ENCODE measurements around the gene DGKH.
A peak's percentile ranks its signal among the peaks of the same experiment; 100 is the strongest.

DGKH gene

DNA sequence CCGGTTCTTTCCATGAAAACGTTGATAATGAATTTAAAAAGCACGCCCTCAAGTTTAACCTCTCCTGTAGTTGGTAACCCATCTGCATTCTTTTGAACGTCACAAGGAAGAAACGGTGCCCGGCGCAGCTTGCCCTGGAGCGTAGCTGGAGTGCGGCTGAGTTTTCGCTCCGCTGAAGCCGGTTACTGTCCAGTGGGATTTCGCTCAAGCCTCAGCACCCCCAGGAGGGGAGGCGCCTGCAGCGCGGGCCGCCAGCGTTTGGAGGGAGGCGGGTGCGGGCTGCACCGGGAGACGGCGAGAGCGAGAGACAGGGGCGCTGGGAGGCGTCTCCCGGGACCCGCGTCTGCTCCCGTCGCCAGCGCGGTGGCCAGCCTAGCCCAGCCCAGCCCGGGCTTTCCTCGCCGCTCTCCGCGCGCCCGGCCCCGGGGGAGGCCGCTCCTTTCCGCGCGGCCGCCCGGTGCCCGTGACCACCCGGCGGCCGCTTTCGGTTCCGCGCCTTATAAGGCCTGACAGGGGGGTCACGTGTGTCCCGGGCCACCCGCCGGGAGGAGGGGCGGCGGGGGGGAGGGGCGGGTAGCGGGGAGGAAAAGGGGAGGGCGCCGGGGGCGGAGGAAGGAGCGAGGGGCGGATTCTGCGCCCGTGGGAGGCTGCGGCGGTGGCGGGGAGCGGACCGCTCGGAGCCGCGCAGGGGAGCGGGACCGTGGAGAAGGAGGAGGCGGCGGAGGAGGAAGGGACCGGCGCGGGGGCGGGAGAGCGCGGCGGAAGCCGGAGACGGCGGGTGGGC, 8.3 kb upstream of the DGKH start:
- H3K4me3 ChIP-seq (replicated peaks; ENCODE audit: low read depth, low read length) = peak overlapping the region; percentile 81
- TF ChIP-seq, protein P1, sequence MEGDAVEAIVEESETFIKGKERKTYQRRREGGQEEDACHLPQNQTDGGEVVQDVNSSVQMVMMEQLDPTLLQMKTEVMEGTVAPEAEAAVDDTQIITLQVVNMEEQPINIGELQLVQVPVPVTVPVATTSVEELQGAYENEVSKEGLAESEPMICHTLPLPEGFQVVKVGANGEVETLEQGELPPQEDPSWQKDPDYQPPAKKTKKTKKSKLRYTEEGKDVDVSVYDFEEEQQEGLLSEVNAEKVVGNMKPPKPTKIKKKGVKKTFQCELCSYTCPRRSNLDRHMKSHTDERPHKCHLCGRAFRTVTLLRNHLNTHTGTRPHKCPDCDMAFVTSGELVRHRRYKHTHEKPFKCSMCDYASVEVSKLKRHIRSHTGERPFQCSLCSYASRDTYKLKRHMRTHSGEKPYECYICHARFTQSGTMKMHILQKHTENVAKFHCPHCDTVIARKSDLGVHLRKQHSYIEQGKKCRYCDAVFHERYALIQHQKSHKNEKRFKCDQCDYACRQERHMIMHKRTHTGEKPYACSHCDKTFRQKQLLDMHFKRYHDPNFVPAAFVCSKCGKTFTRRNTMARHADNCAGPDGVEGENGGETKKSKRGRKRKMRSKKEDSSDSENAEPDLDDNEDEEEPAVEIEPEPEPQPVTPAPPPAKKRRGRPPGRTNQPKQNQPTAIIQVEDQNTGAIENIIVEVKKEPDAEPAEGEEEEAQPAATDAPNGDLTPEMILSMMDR (IDR thresholded peaks at IDR 0.05; ENCODE audit: low read length, missing control alignments) = no peak
- DNase-seq (ENCODE audit: low read depth) = peak; percentile 89

DNA sequence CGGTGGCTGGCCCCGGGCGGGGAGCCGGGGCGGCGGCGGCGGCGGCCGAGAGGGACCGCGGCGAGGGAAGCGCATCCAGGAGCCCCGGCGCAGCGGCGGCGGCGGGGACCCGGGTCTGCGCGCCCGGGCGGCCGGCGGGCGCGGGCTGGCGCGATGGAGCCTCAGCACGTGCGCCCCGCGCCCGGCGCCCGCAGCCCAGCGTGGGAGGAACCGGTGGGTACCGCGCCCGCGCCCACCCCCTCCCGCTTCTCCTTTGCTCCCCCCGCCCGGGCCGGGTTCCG, 7.8 kb upstream of the DGKH start:
- no peak for DNase-seq (ENCODE audit: low read depth)
- TF ChIP-seq, protein P1 (IDR thresholded peaks at IDR 0.05; ENCODE audit: low read length, missing control alignments) = no peak
- peak overlapping the region; percentile 81 for H3K4me3 ChIP-seq (replicated peaks; ENCODE audit: low read depth, low read length)

DNA sequence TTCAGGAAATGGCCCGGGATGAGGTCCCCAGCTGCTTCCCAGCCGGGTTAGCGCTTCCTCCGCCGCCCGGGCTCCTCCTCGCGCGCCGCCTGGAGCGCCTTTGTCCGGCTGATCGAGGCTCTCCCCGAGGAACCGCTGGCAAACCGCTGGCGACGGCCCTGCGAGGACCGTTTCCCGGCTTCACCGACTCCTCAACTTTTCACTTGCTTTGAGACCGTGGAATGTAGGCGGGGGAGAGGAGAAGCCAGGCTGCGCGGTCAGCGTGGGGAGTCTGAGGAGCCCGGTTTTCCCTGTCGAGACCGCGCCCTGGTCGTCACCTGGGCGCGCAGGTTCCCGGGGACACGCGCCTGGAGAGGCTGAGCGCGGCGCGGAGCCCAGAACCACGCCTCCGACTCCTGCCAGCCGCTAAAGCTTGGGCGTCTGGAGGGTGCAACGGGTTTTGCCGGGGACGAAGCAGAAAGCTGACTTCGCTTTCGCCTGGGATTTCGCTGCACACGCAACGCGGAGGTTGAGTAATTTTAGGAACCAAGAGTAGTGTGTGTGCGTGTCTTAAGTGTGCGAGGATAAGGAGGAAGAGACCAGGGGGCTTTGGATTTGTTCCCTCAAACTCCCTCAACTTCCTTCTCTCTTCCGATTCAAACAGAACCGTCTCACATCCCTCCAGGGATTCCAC, 7.3 kb upstream of the DGKH start:
- H3K4me3 ChIP-seq (replicated peaks; ENCODE audit: low read depth, low read length) = peak overlapping the region; percentile 81
- TF ChIP-seq, protein P1 (IDR thresholded peaks at IDR 0.05; ENCODE audit: low read length, missing control alignments) = no peak
- peak; percentile 56 for DNase-seq (ENCODE audit: low read depth)

DNA sequence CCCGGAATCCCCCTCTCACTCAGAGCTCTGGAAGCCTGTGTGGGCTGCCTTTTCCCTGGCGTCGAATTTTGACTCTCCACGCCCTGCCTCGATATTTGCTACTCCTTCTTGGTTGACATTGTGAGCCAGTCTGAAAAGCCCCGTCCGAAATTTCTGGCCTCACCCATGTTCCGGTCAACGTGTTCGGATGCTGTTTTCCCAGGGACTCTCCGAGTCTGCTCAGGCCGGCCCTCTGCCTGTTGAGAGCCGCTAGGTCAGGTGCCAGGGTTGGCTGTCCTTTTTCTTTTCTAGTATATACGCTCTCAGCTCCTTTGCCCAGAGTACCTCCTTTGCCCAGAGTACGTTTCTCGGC, 6.8 kb upstream of the DGKH start:
- H3K4me3 ChIP-seq (replicated peaks; ENCODE audit: low read depth, low read length) = peak overlapping the region; percentile 81
- TF ChIP-seq, protein P1 (IDR thresholded peaks at IDR 0.05; ENCODE audit: low read length, missing control alignments) = peak; percentile 79
- DNase-seq (ENCODE audit: low read depth) = peak; percentile 73

DNA sequence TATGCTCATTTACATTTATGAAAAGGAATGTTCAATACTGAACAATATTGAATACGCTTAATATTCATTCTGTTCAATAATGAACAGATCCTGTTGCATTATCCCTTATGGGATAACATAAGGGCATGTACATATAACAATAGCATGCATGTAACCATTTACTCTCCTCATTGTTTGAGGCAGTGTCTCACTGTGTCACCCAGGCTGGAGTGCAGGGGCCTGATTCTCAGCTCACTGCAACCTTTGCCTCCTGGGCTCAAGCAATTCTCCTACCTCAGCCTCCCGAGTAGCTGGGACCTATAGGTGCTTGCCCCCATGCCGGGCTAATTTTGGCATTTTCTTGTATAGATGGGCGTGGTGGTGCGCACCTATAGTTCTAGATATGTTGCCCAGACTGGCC, 4.8 kb upstream of the DGKH start:
- H3K4me3 ChIP-seq (replicated peaks; ENCODE audit: low read depth, low read length) = no peak overlapping the region
- DNase-seq (ENCODE audit: low read depth) = no peak
- TF ChIP-seq, protein P1 (IDR thresholded peaks at IDR 0.05; ENCODE audit: low read length, missing control alignments) = no peak

DNA sequence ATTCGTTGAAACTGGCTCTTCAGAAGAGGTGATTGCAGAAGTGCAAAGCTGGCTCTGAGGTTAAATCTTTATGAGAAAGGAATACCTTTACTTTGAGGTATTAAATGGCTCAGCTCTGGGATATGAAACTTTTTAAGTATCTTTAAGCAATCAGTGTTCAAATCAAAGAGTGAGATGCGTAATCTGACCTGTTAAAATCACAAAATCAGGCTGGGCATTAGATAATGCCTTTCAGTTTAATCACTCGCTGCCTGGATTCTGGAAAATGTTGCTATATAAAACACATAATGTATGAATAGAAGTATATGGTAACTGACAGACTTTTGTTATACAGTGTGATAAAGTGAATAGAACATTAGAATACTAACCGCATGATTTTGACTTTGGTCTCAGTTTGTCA, 2.0 kb upstream of the DGKH start:
- no peak overlapping the region for H3K4me3 ChIP-seq (replicated peaks; ENCODE audit: low read depth, low read length)
- TF ChIP-seq, protein P1 (IDR thresholded peaks at IDR 0.05; ENCODE audit: low read length, missing control alignments) = no peak
- DNase-seq (ENCODE audit: low read depth) = no peak

All from fibroblast of pulmonary artery (primary cell).